Skeletal muscle satellite cell (primary cell): Measurements from ENCODE around the gene WSB1.
"Not testable (repeated sequence)": the region's sequence is repeated elsewhere in the genome, so short reads cannot be mapped to it uniquely, and the experiment has no call there.

Source experiments
- H3K27me3 ChIP-seq: 2 replicates; pipeline ENCODE4 v1.7.0; 2013; ENCODE audit warnings: low read length; ENCODE audit not compliant: control insufficient read depth, insufficient read depth
- H3K36me3 ChIP-seq: 2 replicates; pipeline ENCODE4 v1.7.0; 2013; ENCODE audit warnings: mild to moderate bottlenecking, control low read depth, low read length; ENCODE audit not compliant: insufficient read depth
- H3K4me1 ChIP-seq: 2 replicates; pipeline ENCODE4 v1.7.0; 2013; ENCODE audit warnings: low read length; ENCODE audit not compliant: control insufficient read depth, insufficient read depth
- H3K4me2 ChIP-seq: 2 replicates; pipeline ENCODE4 v1.7.0; 2013; ENCODE audit warnings: mild to moderate bottlenecking, low read length
- H3K4me3 ChIP-seq: 2 replicates; pipeline ENCODE4 v1.7.0; 2013; ENCODE audit warnings: low read length
- H3K9ac ChIP-seq: 2 replicates; pipeline ENCODE4 v1.7.0; 2013; ENCODE audit warnings: mild to moderate bottlenecking, low read depth, low read length, moderate library complexity
- H3K9me3 ChIP-seq: replicated peaks from 2 replicates; pipeline ENCODE4 v1.7.0; 2013; ENCODE audit warnings: mild to moderate bottlenecking, control low read depth, low read length

The WSB1 gene

DNA sequence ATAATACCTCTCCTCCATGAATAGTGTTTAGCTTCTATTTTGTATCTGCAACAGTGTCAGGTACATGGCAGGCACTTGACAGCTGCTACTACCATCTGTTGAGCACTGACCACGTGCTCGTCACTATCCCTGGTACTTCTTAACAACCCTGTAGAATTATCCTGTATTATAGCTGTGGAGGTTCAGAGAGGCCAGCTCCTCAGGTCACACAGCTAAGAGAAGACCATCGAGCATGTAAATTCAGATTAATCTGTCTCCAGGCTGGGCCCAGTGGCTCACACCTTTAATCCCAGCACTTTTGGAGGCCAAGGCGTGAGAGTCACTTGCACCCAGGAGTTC is 26.3 kb downstream of the WSB1 start:
- peaks cover 30% of the 10 kb centered on the region for H3K36me3 ChIP-seq
- H3K9ac ChIP-seq = no peak overlapping the region
- H3K4me1 ChIP-seq = peaks cover 12% of the 10 kb centered on the region
- H3K4me3 ChIP-seq = no peak overlapping the region
- H3K9me3 ChIP-seq = no peaks in the 10 kb centered on the region
- H3K27me3 ChIP-seq = no peaks in the 10 kb centered on the region
- H3K4me2 ChIP-seq = no peak overlapping the region

DNA sequence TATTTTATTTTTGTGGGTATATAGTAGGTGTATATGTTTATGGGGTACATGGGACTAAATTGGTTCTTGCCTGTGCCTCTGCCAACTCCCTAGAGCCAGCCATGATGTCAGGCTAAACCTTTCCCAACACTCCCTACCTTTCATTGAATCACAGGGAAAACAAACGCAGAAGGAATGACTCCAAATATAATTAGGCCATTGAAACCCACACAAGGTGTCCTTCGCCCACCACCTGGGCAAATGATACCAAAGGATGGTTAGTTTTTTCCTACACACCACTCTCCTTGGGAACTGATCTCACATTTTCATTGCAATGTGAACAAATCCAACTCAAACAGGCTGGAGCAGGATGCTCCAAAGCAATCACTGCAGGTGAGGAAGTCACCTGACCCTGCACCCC is 27.5 kb downstream of the WSB1 start:
- H3K4me2 ChIP-seq = no peak overlapping the region
- peaks cover 7% of the 10 kb centered on the region for H3K4me1 ChIP-seq
- no peak overlapping the region for H3K9ac ChIP-seq

DNA sequence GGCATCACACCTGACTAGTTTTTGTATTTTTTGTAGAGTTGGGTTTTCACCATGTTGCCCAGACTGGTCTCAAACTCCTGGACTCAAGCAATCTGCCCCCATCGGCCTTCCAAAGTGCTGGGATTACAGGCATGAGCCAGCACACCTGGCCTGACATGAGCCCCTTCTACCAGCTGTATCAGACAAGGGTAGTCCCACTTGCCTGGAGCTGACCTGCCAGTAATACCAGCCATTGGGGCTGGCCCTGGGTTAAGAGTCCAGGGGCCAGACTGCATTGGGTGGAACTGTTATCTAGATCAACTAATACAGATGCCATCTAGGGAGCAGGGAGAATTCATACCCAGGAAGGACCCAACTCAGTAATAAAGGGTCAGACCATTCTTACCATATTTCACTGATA is 28.1 kb downstream of the WSB1 start:
- Histone ChIP-seq H3K9ac (no peak overlapping the region), H3K4me3 (no peak overlapping the region), H3K27me3 (no peaks in the 10 kb centered on the region), H3K4me1 (peaks cover 7% of the 10 kb centered on the region), H3K36me3 (peaks cover 16% of the 10 kb centered on the region), H3K9me3 (no peaks in the 10 kb centered on the region), H3K4me2 (no peak overlapping the region)

More for the DNA sequence above, 27.5 kb downstream of the WSB1 start:
- Histone ChIP-seq H3K27me3 (no peaks in the 10 kb centered on the region), H3K36me3 (peaks cover 21% of the 10 kb centered on the region), H3K9me3 (no peaks in the 10 kb centered on the region), H3K4me3 (no peak overlapping the region)

DNA sequence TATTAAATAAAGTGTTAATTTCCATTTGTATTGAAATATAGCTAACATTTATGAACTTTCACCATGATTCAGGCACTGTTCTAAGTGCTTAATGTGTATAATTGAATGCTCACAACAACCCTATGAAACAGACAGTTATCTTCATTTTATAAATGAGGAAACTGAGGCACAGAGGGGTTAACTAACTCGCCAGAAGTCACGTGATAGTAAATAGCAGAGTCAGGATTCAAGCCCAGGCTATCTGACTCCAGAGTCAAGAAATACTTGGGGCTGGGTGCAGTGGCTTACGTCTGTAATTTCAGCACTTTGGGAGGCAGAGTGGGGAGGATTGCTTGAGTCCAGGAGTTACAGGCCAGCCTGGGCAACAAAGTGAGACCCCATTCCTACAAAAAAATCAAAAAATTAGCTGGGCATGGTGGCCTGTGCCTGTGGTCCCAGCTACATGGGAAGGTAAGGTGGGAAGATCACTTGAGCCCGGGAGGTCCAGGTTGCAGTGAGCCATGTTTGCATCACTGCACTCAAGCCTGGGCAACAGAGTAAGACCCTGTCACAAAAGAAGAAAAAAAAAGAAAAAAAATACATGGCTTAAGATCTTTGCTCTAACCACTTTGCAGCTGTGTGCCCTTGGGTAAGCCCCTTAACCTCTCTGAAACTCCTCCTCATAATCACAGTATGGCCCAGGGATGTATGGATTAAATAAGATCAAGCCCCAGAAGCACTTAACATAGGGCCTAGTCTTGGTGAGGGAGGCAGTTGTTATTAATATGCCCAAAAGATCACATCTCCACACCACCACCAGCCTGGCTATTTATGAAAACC is 29.0 kb downstream of the WSB1 start:
- H3K4me2 ChIP-seq = peak overlapping the region; percentile 0
- no peak overlapping the region for H3K9ac ChIP-seq
- no peak overlapping the region for H3K4me3 ChIP-seq
- peaks cover 7% of the 10 kb centered on the region for H3K4me1 ChIP-seq
- peaks cover 16% of the 10 kb centered on the region for H3K36me3 ChIP-seq
- H3K9me3 ChIP-seq = no peaks in the 10 kb centered on the region
- H3K27me3 ChIP-seq = no peaks in the 10 kb centered on the region

DNA sequence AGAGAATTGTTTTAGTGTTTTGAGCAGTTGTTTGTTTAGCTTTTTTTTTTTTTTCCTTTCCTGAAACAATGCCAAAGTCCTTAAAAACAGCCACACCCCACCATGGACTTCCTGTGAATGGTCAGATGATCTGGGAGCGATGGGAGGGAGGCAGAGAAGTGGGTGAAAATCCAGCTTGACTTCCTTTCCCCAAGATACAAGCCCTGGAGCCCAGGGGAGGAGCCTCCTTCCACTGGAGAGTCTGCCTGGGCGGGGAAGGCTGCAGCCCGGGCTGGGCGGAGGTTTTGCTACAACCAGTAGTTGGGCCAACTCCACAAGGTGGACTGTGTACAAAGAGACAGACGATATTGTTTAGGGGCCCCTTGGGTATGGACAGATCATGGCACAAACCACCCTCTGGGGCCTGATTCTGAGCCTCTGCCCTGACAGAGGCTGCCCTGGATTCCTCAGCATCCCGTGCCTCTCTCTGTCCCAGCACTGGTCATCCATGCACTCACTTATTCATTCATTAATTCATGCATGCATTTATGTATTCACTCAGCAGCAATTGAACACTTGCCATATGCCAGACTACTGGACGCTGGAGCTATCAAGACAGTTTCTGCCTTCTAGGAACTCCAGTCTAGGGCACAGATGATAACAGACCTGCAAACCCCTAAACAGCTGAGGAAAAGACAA is 29.8 kb downstream of the WSB1 start:
- Histone ChIP-seq H3K9me3 (no peaks in the 10 kb centered on the region), H3K4me1 (peaks cover 7% of the 10 kb centered on the region), H3K27me3 (no peaks in the 10 kb centered on the region), H3K36me3 (peaks cover 8% of the 10 kb centered on the region), H3K9ac (no peak overlapping the region), H3K4me3 (no peak overlapping the region), H3K4me2 (peak overlapping the region; percentile 0)

DNA sequence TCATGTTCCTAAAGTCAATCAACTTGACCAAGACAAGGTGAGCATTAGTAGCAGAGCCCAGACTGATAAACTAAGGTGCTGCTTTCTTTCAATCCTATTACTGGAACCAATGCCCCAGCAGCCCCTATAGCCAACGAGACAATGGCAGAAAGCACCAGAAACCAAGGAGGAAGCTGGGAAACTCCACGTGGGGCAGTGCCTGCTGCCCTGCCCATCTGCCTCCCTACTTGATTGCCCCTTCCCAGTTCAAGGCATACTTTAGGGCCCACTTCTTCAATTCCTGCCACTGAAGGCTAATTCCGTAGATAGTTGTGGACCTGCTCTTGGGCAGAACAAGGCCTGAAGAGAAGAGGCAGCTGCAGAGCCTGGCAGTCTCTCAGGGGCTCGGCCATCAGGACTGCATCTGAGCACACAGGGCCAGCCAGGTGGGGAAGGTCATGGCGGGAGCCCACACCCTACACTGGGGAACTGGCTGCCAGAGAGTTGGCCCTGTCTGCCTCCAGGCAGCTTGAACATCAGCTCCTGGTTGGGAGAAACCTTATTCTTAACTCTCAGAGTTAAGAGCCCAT is 30.9 kb downstream of the WSB1 start:
- no peaks in the 10 kb centered on the region for H3K36me3 ChIP-seq
- H3K9ac ChIP-seq = no peak overlapping the region
- no peak overlapping the region for H3K4me2 ChIP-seq
- H3K4me3 ChIP-seq = no peak overlapping the region
- peaks cover 7% of the 10 kb centered on the region for H3K4me1 ChIP-seq
- no peaks in the 10 kb centered on the region for H3K27me3 ChIP-seq
- no peaks in the 10 kb centered on the region for H3K9me3 ChIP-seq

DNA sequence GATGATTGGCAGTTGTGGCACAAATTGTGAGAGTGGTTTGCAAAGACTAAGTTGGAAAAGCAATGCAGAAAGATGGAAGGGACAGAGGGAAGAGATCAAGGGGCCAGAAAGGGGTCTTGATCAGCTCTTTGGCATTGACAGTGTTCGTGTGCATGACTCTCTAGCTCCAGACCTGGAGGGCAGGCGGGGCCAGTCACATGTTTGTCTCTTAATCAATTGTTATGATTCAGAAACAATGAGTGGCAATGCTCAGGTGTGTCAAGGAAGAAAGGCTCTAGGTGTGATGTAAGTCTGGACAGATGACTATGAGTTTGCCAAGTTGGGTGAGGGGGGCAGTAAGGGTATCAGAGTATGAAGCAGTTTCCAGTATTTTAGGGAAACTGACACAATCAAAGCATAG is 32.1 kb downstream of the WSB1 start:
- Histone ChIP-seq H3K4me2 (no peak overlapping the region), H3K27me3 (no peaks in the 10 kb centered on the region), H3K4me1 (peaks cover 7% of the 10 kb centered on the region), H3K36me3 (no peaks in the 10 kb centered on the region), H3K9ac (no peak overlapping the region), H3K9me3 (no peaks in the 10 kb centered on the region), H3K4me3 (no peak overlapping the region)

DNA sequence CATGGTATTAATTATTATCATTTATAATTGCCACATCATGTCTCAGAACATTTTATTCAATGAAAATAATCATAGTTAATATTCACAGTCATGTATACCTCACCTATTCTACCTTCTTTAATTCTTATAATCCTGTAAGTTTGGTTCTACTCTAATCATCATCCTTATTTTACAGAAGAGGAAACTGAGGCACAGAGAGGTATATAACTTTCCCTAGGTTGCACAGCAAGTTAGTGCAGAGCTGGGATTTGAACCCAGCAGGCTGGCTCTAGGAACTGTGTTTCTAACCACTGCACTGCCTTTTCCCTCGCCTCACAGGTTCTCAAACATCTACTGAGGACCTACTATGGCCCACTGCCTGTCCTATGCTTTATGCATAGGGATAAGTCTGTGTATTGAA is 32.7 kb downstream of the WSB1 start:
- Histone ChIP-seq H3K36me3 (no peaks in the 10 kb centered on the region), H3K27me3 (no peaks in the 10 kb centered on the region), H3K4me1 (peaks cover 7% of the 10 kb centered on the region), H3K4me3 (no peak overlapping the region), H3K9me3 (no peaks in the 10 kb centered on the region), H3K4me2 (no peak overlapping the region), H3K9ac (no peak overlapping the region)

DNA sequence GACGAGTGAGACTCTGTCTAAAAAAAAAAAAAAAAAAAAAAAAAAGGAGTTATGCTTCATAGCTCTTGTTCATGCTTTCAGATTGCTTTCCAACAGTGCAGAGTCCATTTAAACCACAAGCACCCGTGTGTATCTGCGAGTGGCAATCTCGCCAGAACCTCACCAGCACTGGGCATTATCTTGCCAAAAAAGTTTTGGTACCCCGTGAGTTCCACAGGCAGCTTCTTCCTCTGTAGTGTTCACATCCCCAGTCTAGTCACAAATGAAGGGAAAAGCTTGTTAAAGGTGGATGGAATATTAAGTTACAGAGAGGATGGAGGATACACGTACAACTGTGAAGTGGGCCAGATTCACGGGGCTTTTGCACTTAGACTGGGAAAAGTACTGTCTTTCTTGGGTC is 33.5 kb downstream of the WSB1 start:
- Histone ChIP-seq H3K4me1 (peaks cover 9% of the 10 kb centered on the region), H3K9me3 (no peaks in the 10 kb centered on the region), H3K4me2 (no peak overlapping the region), H3K4me3 (no peak overlapping the region), H3K9ac (no peak overlapping the region), H3K36me3 (no peaks in the 10 kb centered on the region), H3K27me3 (no peaks in the 10 kb centered on the region)

DNA sequence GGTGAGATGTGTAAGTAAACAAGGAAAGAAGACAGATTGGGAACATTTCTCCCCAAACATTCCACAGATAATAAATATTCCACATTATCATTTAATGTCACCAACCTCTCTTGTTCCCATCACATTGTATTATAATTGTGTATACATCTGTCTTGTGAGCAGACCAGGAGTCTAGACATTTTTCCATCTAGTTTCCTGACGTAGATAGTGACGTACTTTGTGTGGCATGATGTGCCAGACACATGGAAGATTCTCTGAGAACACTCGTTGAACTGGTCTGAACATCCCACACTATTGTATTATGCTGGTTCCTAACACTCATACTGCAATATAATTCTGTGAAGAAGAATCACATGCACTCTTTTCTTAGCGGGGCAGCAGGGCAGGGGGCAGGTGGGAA is 34.0 kb downstream of the WSB1 start:
- Histone ChIP-seq H3K36me3 (no peaks in the 10 kb centered on the region), H3K4me1 (peaks cover 11% of the 10 kb centered on the region), H3K9ac (no peak overlapping the region), H3K4me3 (no peak overlapping the region), H3K4me2 (no peak overlapping the region), H3K9me3 (no peaks in the 10 kb centered on the region), H3K27me3 (no peaks in the 10 kb centered on the region)

DNA sequence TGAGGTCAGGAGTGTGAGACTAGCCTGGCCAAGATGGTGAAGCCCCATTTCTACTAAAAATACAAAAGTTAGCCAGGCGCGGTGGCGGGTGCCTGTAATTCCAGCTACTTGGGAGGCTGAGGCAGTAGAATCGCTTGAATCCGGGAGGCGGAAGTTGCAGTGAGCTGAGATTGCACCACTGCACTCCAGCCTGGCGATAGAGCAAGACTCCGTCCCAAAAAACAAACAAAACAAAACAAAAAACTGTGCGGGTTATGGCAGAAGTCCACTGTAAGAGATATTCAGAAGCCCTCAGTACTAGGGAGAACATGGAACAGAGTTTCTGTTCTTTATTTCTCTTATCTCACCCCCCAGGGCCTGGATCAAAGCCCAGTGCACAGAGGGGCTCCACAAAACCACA is 34.8 kb downstream of the WSB1 start:
- H3K36me3 ChIP-seq, H3K27me3 ChIP-seq, H3K4me3 ChIP-seq, H3K9me3 ChIP-seq, H3K4me2 ChIP-seq, H3K4me1 ChIP-seq, H3K9ac ChIP-seq: not testable (repeated sequence)
